MM.1S (cell line): ENCODE data around the gene CEP104.

Experiments used
- DNase-seq: peaks from one replicate; pipeline ENCODE4 v3.0.0-alpha.2; 2015
- H2AFZ ChIP-seq: fragments of 300-600 bp; sonication (generic); 2 replicates; pipeline ENCODE4 v1.6.0; 2016; ENCODE audit warnings: antibody characterized with exemption, low read length
- H3F3A ChIP-seq: fragments of 300-600 bp; sonication (generic); 2 replicates; pipeline ENCODE4 v1.6.1; 2016; ENCODE audit warnings: mild to moderate bottlenecking, antibody characterized with exemption, low read length, moderate library complexity, mixed read lengths; ENCODE audit not compliant: insufficient read depth
- H3K27ac ChIP-seq: fragments of 300-600 bp; sonication (generic); 2 replicates; pipeline ENCODE4 v1.5.1; 2016; ENCODE audit warnings: mild to moderate bottlenecking, low read length
- H3K27me3 ChIP-seq: fragments of 300-600 bp; sonication (generic); replicated peaks from 2 replicates; pipeline ENCODE4 v1.6.0; 2016; ENCODE audit warnings: low read length; ENCODE audit not compliant: insufficient read depth
- H3K36me3 ChIP-seq: fragments of 300-600 bp; sonication (generic); replicated peaks from 2 replicates; pipeline ENCODE4 v1.6.1; 2016; ENCODE audit warnings: mild to moderate bottlenecking, low read length, mixed read lengths; ENCODE audit not compliant: insufficient read depth
- H3K4me1 ChIP-seq: fragments of 300-600 bp; sonication (generic); 2 replicates; pipeline ENCODE4 v1.6.1; 2016; ENCODE audit warnings: low read length, mixed read lengths
- H3K4me2 ChIP-seq: fragments of 300-600 bp; sonication (generic); 2 replicates; pipeline ENCODE4 v1.6.0; 2016; ENCODE audit warnings: low read depth, low read length
- H3K4me3 ChIP-seq: fragments of 300-600 bp; sonication (generic); 2 replicates; pipeline ENCODE4 v1.5.1; 2016; ENCODE audit warnings: low read length, mixed read lengths
- H3K79me2 ChIP-seq: fragments of 300-600 bp; sonication (generic); 2 replicates; pipeline ENCODE4 v1.6.1; 2016; ENCODE audit warnings: mixed run types, low read length, mixed read lengths
- H3K9ac ChIP-seq: fragments of 300-600 bp; sonication (generic); 2 replicates; pipeline ENCODE4 v1.6.1; 2016; ENCODE audit warnings: low read length, mixed read lengths
- H3K9me2 ChIP-seq: fragments of 300-600 bp; sonication (generic); replicated peaks from 2 replicates; pipeline ENCODE4 v1.6.1; 2016; ENCODE audit warnings: mild to moderate bottlenecking, low read length, mixed read lengths; ENCODE audit not compliant: insufficient read depth
- H3K9me3 ChIP-seq: fragments of 300-600 bp; sonication (generic); replicated peaks from 2 replicates; pipeline ENCODE4 v1.6.1; 2016; ENCODE audit warnings: mild to moderate bottlenecking, low read length, mixed read lengths; ENCODE audit not compliant: insufficient read depth
- H4K20me1 ChIP-seq: fragments of 300-600 bp; sonication (generic); 2 replicates; pipeline ENCODE4 v1.6.1; 2016; ENCODE audit warnings: mild to moderate bottlenecking, low read length, moderate library complexity, mixed read lengths; ENCODE audit not compliant: insufficient read depth
- CTCF ChIP-seq: fragments of 300-600 bp; sonication (generic); IDR thresholded peaks from 2 replicates; pipeline ENCODE4 v1.5.1; 2016; ENCODE audit warnings: antibody characterized with exemption, low read length, mixed read lengths
- EZH2 ChIP-seq: fragments of 300-600 bp; sonication (generic); optimal IDR thresholded peaks from 2 replicates; pipeline ENCODE3; 2017; ENCODE audit warnings: low read depth, mild to moderate bottlenecking, antibody characterized with exemption, low read length, mixed read lengths
- EZH2phosphoT487 ChIP-seq: fragments of 300-600 bp; sonication (generic); IDR thresholded peaks from 2 replicates; pipeline ENCODE4 v1.6.1; 2018; ENCODE audit warnings: antibody characterized with exemption, low read length

Gene CEP104

GRCh38 chr1:3841491-3841890, 15.5 kb downstream of the CEP104 start:
- Histone ChIP-seq H3K4me2 (no peak overlapping the region), H3K27ac (no peak overlapping the region)

GRCh38 chr1:3838788-3839187, 18.2 kb downstream of the CEP104 start:
- H3K4me3 ChIP-seq, result no peak overlapping the region
- H3K4me1 ChIP-seq, result no peaks in the 10 kb centered on the region
- no peaks in the 10 kb centered on the region for H4K20me1 ChIP-seq
- no peaks in the 10 kb centered on the region for H3K36me3 ChIP-seq
- no peak overlapping the region for H3K27ac ChIP-seq
- H3K27me3 ChIP-seq, result no peaks in the 10 kb centered on the region
- H2AFZ ChIP-seq, result no peak overlapping the region
- H3K9me2 ChIP-seq, result no peaks in the 10 kb centered on the region
- no peak for TF ChIP-seq EZH2
- TF ChIP-seq CTCF, result no peak
- TF ChIP-seq EZH2phosphoT487, result no peak
- H3F3A ChIP-seq, result no peaks in the 10 kb centered on the region
- no peak overlapping the region for H3K9ac ChIP-seq
- no peaks in the 10 kb centered on the region for H3K79me2 ChIP-seq
- no peaks in the 10 kb centered on the region for H3K9me3 ChIP-seq
- DNase-seq, result no peak
- no peak overlapping the region for H3K4me2 ChIP-seq

More at GRCh38 chr1:3841491-3841890, 15.5 kb downstream of the CEP104 start:
- Histone ChIP-seq H3K9me2 (no peaks in the 10 kb centered on the region), H3K79me2 (no peaks in the 10 kb centered on the region), H2AFZ (no peak overlapping the region), H4K20me1 (no peaks in the 10 kb centered on the region), H3K36me3 (no peaks in the 10 kb centered on the region), H3K9ac (no peak overlapping the region), H3K9me3 (no peaks in the 10 kb centered on the region), H3F3A (no peaks in the 10 kb centered on the region), H3K27me3 (no peaks in the 10 kb centered on the region), H3K4me3 (no peak overlapping the region), H3K4me1 (no peaks in the 10 kb centered on the region)
- DNase-seq, result no peak
- TF ChIP-seq EZH2phosphoT487, result no peak
- TF ChIP-seq CTCF, result no peak

- no peaks in the 10 kb centered on the region for H3F3A ChIP-seq
- no peaks in the 10 kb centered on the region for H3K9me3 ChIP-seq
- no peaks in the 10 kb centered on the region for H3K27me3 ChIP-seq
- no peak for TF ChIP-seq EZH2phosphoT487
- no peak for TF ChIP-seq CTCF
- no peak for TF ChIP-seq EZH2
- no peaks in the 10 kb centered on the region for H3K4me1 ChIP-seq
- no peak overlapping the region for H3K4me2 ChIP-seq
- no peak for DNase-seq
- no peaks in the 10 kb centered on the region for H3K9me2 ChIP-seq
- no peaks in the 10 kb centered on the region for H4K20me1 ChIP-seq
- H3K27ac ChIP-seq, result no peak overlapping the region
- H3K9ac ChIP-seq, result no peak overlapping the region
- no peaks in the 10 kb centered on the region for H3K79me2 ChIP-seq
- H2AFZ ChIP-seq, result no peak overlapping the region
- H3K4me3 ChIP-seq, result no peak overlapping the region
- H3K36me3 ChIP-seq, result no peaks in the 10 kb centered on the region; the same call in 1 of the 2 replicates
Observed at GRCh38 chr1:3837685-3838084, 19.3 kb downstream of the CEP104 start.
